Activated CD8-positive, alpha-beta memory T cell treated with anti-CD3 and anti-CD28 coated beads for 4 hours (primary cell): ENCODE measurements around the gene CDH23.

Source experiments
- DNase-seq, 2 donors: peaks; one replicate each; pipeline ENCODE4 v3.0.0-alpha.2; 2020; ENCODE audit warnings: low read depth in 2 of 2

Gene CDH23

GRCh38 chr10:71369602-71370001 lies 27.1 kb upstream of the CDH23 start:
- DNase-seq = no peak

GRCh38 chr10:71370031-71370430 lies 26.7 kb upstream of the CDH23 start:
- DNase-seq = no peak

DNA sequence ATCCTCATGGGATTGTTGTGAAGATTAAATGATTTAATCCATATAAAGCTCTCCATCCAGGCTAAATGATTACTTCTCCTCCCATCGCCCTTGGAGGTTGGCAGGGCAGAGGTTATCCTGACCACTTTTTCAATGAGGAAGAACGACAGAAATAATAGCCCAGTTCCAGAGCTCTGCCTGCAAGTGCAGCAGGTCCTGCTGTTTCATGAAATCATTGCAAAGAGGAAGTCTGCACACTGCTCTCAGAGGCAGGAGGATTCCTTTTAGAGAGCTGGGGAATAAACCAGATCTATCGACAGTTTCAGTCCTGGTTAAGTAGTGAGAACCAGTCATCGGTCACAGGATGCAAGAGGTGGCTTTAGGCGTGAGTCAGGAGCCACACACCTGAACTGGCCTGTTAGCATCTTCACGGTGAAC lies 25.0 kb upstream of the CDH23 start:
- no peak for DNase-seq

DNA sequence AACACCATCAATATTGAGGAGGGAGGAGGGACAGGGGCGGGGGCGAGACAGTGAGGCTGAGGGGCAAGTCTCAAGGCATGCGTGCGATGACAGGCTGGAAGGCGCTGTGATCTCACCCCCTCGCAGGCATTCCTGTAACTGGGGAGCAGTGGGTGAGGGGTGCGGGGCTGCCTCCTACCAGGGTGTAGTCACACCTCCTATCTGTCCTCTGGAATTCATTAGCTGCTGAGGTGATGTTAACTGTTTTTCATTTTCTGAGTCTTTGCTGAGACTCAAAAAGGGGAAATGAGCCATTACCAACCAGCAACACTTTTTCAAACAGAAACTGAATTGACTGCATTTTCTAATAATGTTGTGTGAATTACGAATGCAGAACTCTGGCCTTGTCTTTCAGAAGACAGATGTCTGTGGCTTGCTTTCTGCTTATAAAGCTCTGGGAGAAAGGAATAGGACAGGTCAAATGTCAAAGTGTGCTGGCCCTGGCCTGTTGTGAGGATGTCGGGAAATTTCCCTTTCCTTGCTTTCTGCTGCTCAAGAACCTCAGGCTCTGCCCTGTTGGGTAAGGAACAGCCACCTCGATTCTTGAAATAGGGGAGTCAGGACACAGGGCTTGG lies 23.7 kb upstream of the CDH23 start:
- DNase-seq = no peak

DNA sequence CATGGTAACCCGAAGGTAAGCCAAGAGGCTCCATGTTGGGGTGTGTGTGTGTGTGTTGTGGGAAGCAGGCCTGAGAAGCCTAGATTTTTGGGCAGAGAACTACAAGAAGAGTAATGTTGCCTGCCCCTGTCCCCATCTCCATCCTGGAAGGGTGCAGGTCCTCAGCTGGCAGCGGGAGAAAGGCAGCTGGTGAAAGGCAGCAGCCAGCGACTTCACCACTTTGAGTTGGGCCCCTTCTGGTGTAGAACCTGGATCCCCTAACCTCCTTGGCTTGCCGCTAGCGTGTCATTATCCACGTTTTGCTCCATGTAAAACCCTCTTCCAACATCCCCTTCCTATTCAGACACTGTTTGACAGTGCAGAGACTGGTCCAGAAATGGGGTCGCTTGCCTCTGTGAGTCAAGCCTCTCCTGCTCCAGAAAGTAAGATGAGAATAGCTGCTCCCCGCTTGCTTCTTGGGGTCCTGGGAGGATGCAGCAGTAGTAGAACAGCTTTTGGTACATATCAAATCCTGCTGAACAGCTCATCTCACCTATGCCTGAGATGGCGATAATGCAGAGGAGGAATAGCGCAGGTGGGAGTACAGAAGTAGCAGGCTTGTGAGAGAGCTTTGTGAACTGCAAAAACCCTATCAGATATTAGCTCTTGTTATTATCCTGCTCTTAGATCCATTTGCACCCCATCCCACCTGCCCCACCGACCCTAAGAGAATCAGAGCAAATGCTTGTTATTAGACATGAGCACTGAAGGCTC lies 22.1 kb upstream of the CDH23 start:
- DNase-seq = no peak

DNA sequence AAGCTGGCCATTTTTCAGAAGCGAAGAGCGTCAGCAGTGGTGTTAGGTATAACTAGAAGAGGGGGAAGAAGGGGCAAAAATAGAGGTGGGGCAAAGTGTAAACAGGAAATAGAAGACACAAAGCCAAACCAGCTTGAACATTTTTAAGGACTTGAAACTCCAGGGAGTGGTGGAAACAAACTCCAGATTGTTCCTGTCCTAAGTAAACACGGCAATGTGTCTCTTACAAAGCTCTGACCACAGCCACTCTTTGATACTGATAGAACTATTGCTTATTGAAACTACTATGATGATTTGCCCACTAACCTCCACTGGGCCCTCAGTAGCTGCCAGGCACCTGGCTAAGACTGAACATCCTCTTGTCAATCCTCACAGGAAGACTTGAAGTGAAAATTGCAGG lies 20.8 kb upstream of the CDH23 start:
- DNase-seq = no peak

GRCh38 chr10:71378336-71379117 lies 18.2 kb upstream of the CDH23 start:
- no peak for DNase-seq

DNA sequence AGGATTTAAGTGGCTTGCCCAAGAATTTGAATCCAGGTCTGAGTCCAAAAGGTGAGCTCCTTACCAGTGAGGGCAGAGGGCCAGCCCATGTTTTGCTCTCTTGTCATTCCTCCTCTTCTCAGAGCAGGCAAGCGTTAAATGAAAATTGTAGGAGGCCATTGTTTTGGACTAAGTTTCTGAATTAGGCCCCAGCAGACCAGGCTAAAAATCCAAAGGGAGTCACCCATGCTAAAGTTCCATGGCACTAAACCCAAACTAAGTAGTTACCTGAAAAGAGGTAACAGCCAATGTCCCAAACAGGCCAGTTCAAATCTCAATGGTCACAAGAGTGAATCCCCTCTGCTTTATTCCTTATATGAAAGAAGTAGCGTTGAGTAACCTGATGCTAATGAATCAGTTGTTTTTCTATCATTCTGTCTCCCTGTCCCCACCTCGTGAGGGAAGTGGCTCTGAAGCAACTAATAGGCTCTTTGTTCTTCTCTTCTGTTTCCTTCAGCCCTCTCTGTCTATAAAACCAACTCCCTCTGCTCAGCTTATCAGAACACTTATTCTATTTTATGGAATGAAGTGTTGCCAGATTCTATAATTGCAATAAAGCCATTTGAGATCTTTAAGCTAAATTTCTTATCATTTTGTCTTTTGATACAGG lies 17.5 kb upstream of the CDH23 start:
- no peak for DNase-seq

- DNase-seq = no peak
Measured at GRCh38 chr10:71380841-71381240, 15.9 kb upstream of the CDH23 start.

DNA sequence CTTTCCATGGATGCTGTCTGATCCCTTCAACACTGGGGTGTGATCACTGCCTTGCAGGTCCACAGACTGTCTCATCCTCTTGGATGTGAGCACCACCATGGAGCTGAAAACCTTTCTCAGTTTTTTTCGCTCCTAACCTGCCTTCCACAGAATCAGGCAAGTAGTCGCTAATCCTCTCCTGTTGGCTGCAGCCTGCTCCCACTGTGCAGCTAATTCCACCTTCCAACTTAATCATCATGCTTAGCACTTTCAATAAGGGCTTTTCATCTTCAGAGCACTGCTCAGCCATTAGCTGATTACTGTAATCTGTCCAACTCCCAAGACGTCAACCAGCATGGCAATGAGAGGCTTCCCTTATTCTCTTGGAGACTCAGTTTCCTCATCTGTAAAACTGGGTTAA lies 15.1 kb upstream of the CDH23 start:
- DNase-seq = no peak

- DNase-seq = no peak
Measured at GRCh38 chr10:71382028-71382427, 14.7 kb upstream of the CDH23 start.

GRCh38 chr10:71382757-71383156 lies 14.0 kb upstream of the CDH23 start:
- DNase-seq = no peak

GRCh38 chr10:71383972-71384687 lies 12.6 kb upstream of the CDH23 start:
- peak; percentile 43 to 50 for DNase-seq

- DNase-seq = no peak
Measured at GRCh38 chr10:71388171-71388570, 8.5 kb upstream of the CDH23 start.

- DNase-seq = no peak
Measured at GRCh38 chr10:71388583-71389310, 8.0 kb upstream of the CDH23 start.

DNA sequence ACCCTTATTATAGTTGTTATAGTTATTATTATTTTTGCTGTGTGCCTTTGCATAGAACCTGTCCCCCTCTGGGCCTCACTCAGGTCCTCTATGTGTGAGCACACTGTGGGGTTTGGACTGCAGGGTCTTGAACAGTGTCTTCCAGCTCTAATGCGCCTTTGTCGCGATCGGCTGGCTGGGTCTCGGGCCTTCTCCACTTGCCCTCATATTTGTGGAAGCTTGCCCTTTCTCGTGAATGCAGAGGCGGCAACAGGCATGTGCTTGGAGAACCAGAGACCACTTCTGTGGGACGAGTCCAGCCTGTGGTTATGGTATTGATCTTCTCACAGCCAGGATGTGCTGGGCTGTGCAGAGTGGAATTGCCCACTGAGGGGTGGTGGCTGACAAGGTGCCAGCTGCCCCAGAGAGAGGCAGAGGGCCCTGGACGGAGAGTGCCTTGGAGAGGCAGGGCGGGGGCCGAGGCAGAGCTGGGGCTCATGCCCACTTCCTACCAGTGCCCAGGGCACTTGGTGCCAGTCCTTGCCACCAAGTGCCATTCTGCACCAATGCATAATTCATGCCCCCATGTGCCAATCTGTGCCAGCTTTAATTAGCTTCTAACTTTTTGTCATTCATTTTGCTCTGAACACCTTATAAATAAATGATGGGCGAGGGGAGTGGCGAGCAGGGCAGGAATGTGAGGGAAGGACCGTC lies 6.8 kb upstream of the CDH23 start:
- DNase-seq = no peak

GRCh38 chr10:71390461-71390835 lies 6.3 kb upstream of the CDH23 start:
- no peak for DNase-seq

DNA sequence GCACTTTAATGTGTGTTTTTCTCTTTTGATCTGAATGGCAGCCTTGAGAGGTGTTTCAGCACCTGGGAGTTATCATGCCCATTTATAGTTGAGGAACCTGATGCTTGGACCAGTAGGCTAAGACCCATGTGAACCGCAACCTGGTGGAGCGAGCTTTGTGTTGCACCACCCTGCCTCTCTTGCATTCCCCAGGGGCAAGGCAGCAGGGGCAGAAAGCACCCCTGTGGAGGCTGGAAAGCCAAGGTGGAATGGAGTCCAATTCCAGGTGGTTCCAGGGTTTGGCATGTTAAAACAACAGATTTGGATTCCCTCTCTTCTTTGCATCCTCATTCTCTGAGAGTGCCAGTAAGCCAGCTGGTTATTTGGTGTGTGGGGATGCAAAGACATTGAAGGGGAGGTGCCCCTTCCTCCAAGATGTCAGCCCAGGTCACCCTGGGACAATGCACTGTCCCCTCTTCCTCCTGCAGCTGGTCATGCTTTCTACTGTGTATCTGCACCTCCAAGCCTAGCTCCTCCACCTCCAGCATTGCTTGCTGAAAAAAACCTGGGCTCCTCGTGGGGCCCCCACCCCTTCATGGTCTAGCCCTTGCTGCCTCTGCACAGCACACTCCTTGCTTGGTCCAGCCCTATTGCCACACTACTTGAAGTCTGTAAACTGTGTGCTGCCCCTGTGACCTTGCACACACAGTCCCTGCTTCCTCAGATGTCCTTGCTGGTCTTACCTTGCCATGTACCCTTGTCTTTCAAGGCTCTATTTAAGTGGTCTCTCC lies 5.6 kb upstream of the CDH23 start:
- DNase-seq = no peak

GRCh38 chr10:71391701-71392100 lies 5.0 kb upstream of the CDH23 start:
- no peak for DNase-seq

- no peak for DNase-seq
Measured at GRCh38 chr10:71392292-71392691, 4.4 kb upstream of the CDH23 start.
